ENCODE data around the gene IL25.

GRCh38 chr14:23354990-23355389 lies 17.6 kb upstream of the IL25 start:
- TF ChIP-seq POLR2A (IDR thresholded peaks at IDR 0.05) (no peak), CTCF (IDR thresholded peaks at IDR 0.05) (no peak)
